ENCODE measurements around the gene AMOT. TPM values are rescaled to one million over a fixed set of nuclear protein-coding genes. Genes with fewer than 3 reads are reported as not detected.

AMOT gene
- total and polyA plus RNA-seq, 10 of the 15 experiments (the other 5 are each of a cell fraction or from before 2014, with no cell fraction given): 0.92 to 14.5 (median 2.9) TPM

DNA sequence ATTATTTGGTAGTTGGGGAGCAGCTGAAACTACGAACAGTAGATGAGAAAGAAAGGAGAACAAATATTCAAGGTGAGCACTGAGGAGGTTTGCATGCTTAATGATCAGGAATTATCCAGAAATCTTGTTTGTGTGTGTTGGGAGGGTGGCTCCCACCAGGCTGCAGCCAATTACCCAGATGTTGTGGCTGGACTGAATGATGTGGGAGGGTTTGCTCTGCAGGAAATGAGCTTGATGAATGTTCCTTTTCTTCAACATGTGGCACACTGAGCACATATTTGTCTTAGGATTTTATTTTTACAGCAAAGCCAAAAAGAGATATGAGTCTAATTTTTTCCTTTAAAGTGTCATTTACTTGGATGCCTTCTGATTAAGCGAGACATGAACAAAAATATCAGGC is 48.3 kb upstream of the AMOT start:
- DNase-seq (ENCODE audit: low read depth, low spot score) (no peak), ATAC-seq (no peak), FAIRE-seq (no peak)
- no TSS peak for BruUV-seq (replicated peaks)
- Histone ChIP-seq H4K20me1 (ENCODE audit: control insufficient read depth, insufficient read depth) (no peaks in the 10 kb centered on the region), H3K4me1 (ENCODE audit: control insufficient read depth, insufficient read depth, low read length) (no peaks in the 10 kb centered on the region), H3K27me3 (replicated peaks in 1 of 2; ENCODE audit: control insufficient read depth in 2 of 2, insufficient read depth in 2 of 2, low read length in 1 of 2) (no peaks in the 10 kb centered on the region; a peak in 1 of 4 replicates), H3K9me3 (replicated peaks; ENCODE audit: control insufficient read depth, insufficient read depth, low read length) (no peaks in the 10 kb centered on the region), H3K79me2 (ENCODE audit: control insufficient read depth, insufficient read depth, low read length) (no peaks in the 10 kb centered on the region), H3K4me3 (no peak overlapping the region), H3K9ac (ENCODE audit: control insufficient read depth, insufficient read depth, low read length) (no peak overlapping the region), H3K36me3 (ENCODE audit: control insufficient read depth in 2 of 2, insufficient read depth in 2 of 2, low read length in 1 of 2) (no peaks in the 10 kb centered on the region), H3K27ac (ENCODE audit: control insufficient read depth, insufficient read depth) (no peak overlapping the region), H2AFZ (ENCODE audit: control insufficient read depth, low read depth, low read length) (0 out of 2 replicates have a peak overlapping the region, but pooled peaks have one; percentile 4), H3K4me2 (ENCODE audit: control insufficient read depth, insufficient read depth) (no peak overlapping the region)
- intact Hi-C loops (cut with micrococcal nuclease; ENCODE audit: unreplicated experiment): no loop called here
- ChIA-PET RAD21 (ENCODE audit: unreplicated experiment) (no interaction called here), SMC1A (ENCODE audit: uncharacterized antibody, unreplicated experiment) (no interaction called here), POLR2A (no interaction called here), CTCF (no interaction called here)
- WGBS (ENCODE audit: insufficient coverage, insufficient replicate concordance, low lambda C conversion rate, missing lambda C conversion rate): 25% methylated on average over 2 of the region's 2 CpGs
- no peak for TF ChIP-seq E4F1 (IDR thresholded peaks at IDR 0.05; ENCODE audit: borderline replicate concordance, partially characterized antibody)
- in situ Hi-C loops (cut with MboI): no loop called here

- no peak for FAIRE-seq
- Histone ChIP-seq H3K27me3 (replicated peaks in 1 of 2; ENCODE audit: control insufficient read depth in 2 of 2, insufficient read depth in 2 of 2, low read length in 1 of 2) (no peaks in the 10 kb centered on the region), H3K9ac (ENCODE audit: control insufficient read depth, insufficient read depth, low read length) (no peak overlapping the region), H3K27ac (ENCODE audit: control insufficient read depth, insufficient read depth) (peak overlapping the region; percentile 35), H2AFZ (ENCODE audit: control insufficient read depth, low read depth, low read length) (no peak overlapping the region; the same call in 1 of the 2 replicates), H3K4me3 (no peak overlapping the region), H3K4me1 (ENCODE audit: control insufficient read depth, insufficient read depth, low read length) (0 out of 2 replicates have a peak, but pooled peaks cover 2% of the 10 kb centered on the region), H3K36me3 (ENCODE audit: control insufficient read depth in 2 of 2, insufficient read depth in 2 of 2, low read length in 1 of 2) (no peaks in the 10 kb centered on the region), H3K79me2 (ENCODE audit: control insufficient read depth, insufficient read depth, low read length) (no peaks in the 10 kb centered on the region), H4K20me1 (ENCODE audit: control insufficient read depth, insufficient read depth) (no peaks in the 10 kb centered on the region), H3K4me2 (ENCODE audit: control insufficient read depth, insufficient read depth) (0 out of 2 replicates have a peak overlapping the region, but pooled peaks have one; percentile 17), H3K9me3 (replicated peaks; ENCODE audit: control insufficient read depth, insufficient read depth, low read length) (no peaks in the 10 kb centered on the region)
- ChIA-PET SMC1A (ENCODE audit: uncharacterized antibody, unreplicated experiment) (no interaction called here), RAD21 (ENCODE audit: unreplicated experiment) (no interaction called here), CTCF (no interaction called here), POLR2A (interaction anchor here (0.6 kb wide), 1 partner anchor 16 kb away, joined by 4 read pairs; no protein-coding TSS in a partner anchor)
- no TSS peak for BruUV-seq (replicated peaks)
- DNase-seq (ENCODE audit: low read depth, low spot score): no peak
- intact Hi-C loops (cut with micrococcal nuclease; ENCODE audit: unreplicated experiment): no loop called here
- in situ Hi-C loops (cut with MboI): no loop called here
- ATAC-seq: no peak
- 3% methylated on average over 3 of the region's 3 CpGs for WGBS (ENCODE audit: insufficient coverage, insufficient replicate concordance, low lambda C conversion rate, missing lambda C conversion rate)
- TF ChIP-seq ATF3 (IDR thresholded peaks at IDR 0.05; ENCODE audit: borderline replicate concordance, extremely low read depth, low read depth, low read length) (no peak), STAT3 (IDR thresholded peaks at IDR 0.05; ENCODE audit: low read depth, low read length) (no peak), TAF1 (IDR thresholded peaks at IDR 0.05; ENCODE audit: borderline replicate concordance, low read depth, low read length) (no peak), NR2F1 (conservative IDR thresholded peaks at IDR 0.05) (no peak), ZBTB33 (IDR thresholded peaks at IDR 0.05) (no peak), ETV6 (conservative IDR thresholded peaks at IDR 0.05 in 1 of 2, IDR thresholded peaks at IDR 0.05 in 1 of 2; ENCODE audit: borderline replicate concordance in 1 of 2, low read depth in 1 of 2) (no peak), SRF (IDR thresholded peaks at IDR 0.05; ENCODE audit: low read depth in 2 of 2, low read length in 2 of 2) (no peak), TCF3 (IDR thresholded peaks at IDR 0.05; ENCODE audit: borderline replicate concordance, insufficient read depth, low read depth, low read length) (no peak)
- TF ChIP-seq, protein P1, sequence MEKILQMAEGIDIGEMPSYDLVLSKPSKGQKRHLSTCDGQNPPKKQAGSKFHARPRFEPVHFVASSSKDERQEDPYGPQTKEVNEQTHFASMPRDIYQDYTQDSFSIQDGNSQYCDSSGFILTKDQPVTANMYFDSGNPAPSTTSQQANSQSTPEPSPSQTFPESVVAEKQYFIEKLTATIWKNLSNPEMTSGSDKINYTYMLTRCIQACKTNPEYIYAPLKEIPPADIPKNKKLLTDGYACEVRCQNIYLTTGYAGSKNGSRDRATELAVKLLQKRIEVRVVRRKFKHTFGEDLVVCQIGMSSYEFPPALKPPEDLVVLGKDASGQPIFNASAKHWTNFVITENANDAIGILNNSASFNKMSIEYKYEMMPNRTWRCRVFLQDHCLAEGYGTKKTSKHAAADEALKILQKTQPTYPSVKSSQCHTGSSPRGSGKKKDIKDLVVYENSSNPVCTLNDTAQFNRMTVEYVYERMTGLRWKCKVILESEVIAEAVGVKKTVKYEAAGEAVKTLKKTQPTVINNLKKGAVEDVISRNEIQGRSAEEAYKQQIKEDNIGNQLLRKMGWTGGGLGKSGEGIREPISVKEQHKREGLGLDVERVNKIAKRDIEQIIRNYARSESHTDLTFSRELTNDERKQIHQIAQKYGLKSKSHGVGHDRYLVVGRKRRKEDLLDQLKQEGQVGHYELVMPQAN (conservative IDR thresholded peaks at IDR 0.05): no peak
These were observed 37.1 kb upstream of the AMOT start for GRCh38 chrX:112877771-112878173.
